Measurements from ENCODE around the gene MED1.
"Not testable (repeated sequence)": the region's sequence is repeated elsewhere in the genome, so short reads cannot be mapped to it uniquely, and the experiment has no call there.

Gene MED1

GRCh38 chr17:39450847-39451581, at the start of gene MED1:
MED1 (minus strand) TSS chr17:39451263; CDS start chr17:39451062, 201 bp downstream.
- DNase-seq, result peak; percentile 96

- DNase-seq, result not testable (repeated sequence)
Observed at GRCh38 chr17:39496921-39497320, 45.9 kb upstream of the MED1 start.

GRCh38 chr17:39487946-39488345, 36.9 kb upstream of the MED1 start:
- no peak for DNase-seq

GRCh38 chr17:39487490-39487889, 36.4 kb upstream of the MED1 start:
- not testable (repeated sequence) for DNase-seq

GRCh38 chr17:39486242-39486641, 35.2 kb upstream of the MED1 start:
- no peak for DNase-seq

- DNase-seq, result no peak
Observed at GRCh38 chr17:39485555-39485954, 34.5 kb upstream of the MED1 start.

GRCh38 chr17:39484178-39484577, 33.1 kb upstream of the MED1 start:
- no peak for DNase-seq

GRCh38 chr17:39483506-39483905, 32.4 kb upstream of the MED1 start:
- DNase-seq, result no peak

- DNase-seq, result not testable (repeated sequence)
Observed at GRCh38 chr17:39479631-39480030, 28.6 kb upstream of the MED1 start.

- no peak for DNase-seq
Observed at GRCh38 chr17:39473310-39473709, 22.2 kb upstream of the MED1 start.

- DNase-seq, result not testable (repeated sequence)
Observed at GRCh38 chr17:39468610-39469009, 17.5 kb upstream of the MED1 start.

- DNase-seq, result not testable (repeated sequence)
Observed at GRCh38 chr17:39464639-39465181, 13.6 kb upstream of the MED1 start.

GRCh38 chr17:39462631-39463375, 11.7 kb upstream of the MED1 start:
- DNase-seq, result no peak

GRCh38 chr17:39461926-39462569, 11.0 kb upstream of the MED1 start:
- DNase-seq, result no peak

GRCh38 chr17:39461113-39461925, 10.3 kb upstream of the MED1 start, which contains the start of gene CDK12:
CDK12 (plus strand) TSS chr17:39461486; CDS start chr17:39462072, 586 bp downstream.
- peak; percentile 96 for DNase-seq

GRCh38 chr17:39455919-39456318, 4.9 kb upstream of the MED1 start:
- DNase-seq, result no peak

GRCh38 chr17:39450051-39450450, 1.0 kb downstream of the MED1 start:
- DNase-seq, result no peak

GRCh38 chr17:39447561-39447960, 3.5 kb downstream of the MED1 start:
- no peak for DNase-seq

GRCh38 chr17:39443326-39443725, 7.7 kb downstream of the MED1 start:
- DNase-seq, result no peak

GRCh38 chr17:39439868-39440267, 11.2 kb downstream of the MED1 start:
- DNase-seq, result not testable (repeated sequence)

GRCh38 chr17:39429600-39429999, 21.5 kb downstream of the MED1 start:
- DNase-seq, result no peak

GRCh38 chr17:39416141-39416540, 34.9 kb downstream of the MED1 start:
- DNase-seq, result no peak

All from SHP77 treated with DMSO at 0.1 percent for 48 hours (cell line).